Measurements from ENCODE around the gene TLR5. TPM values are rescaled to one million over a fixed set of nuclear protein-coding genes. Genes with fewer than 3 reads are reported as not detected.

The TLR5 gene
- total and polyA plus RNA-seq, 2 experiments from 2014 or later, result 1.5 to 1.9 TPM

DNA sequence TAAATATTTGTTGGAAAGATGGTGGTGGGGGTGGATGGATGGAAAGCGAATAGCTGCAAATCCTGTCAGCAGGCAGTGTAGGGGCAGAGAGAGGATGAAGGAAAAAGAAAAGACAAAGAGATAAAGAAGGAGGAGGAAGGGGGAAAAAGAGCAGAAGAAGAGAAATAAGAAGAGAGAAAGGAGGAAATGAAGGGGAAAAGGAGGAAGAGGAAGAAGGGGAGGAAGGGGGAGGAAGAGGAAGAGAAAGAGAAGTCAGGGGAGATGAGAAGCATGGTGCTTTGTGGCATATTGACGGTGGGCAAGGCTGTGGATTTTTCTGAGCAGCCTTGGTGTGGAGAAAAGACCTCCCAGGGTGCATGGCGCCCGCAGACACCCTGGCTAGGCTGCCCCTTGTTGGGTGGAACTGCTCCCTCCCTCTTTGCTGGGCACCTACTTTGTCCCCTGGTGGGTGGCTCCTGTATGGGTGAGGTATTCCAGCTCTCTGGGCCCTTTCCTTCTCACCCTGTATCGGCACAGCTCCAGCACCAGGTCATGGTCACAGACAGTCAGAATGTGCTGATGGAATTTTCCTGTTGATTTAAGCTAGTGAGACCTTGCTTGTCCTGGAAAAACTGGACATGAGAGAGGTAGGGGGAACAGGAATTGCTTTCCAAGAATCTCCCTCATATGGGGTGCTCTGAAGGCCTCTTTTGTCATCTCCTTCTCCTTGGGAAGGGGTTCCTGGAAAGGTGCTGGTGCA lies 45.7 kb upstream of the TLR5 start:
- Histone ChIP-seq H3K4me2 (no peak overlapping the region), H2AFZ (no peak overlapping the region), H3K4me3 (no peak overlapping the region), H3K79me2 (no peaks in the 10 kb centered on the region), H3K9me3 (ENCODE audit: low read depth) (no peaks in the 10 kb centered on the region), H3K27ac (no peak overlapping the region), H4K20me1 (ENCODE audit: insufficient read depth, poor library complexity, severe bottlenecking) (no peaks in the 10 kb centered on the region), H3K9me2 (replicated peaks; ENCODE audit: insufficient read depth) (no peaks in the 10 kb centered on the region), H3K36me3 (replicated peaks; ENCODE audit: insufficient read depth, low read depth) (no peaks in the 10 kb centered on the region), H3K4me1 (ENCODE audit: insufficient read depth) (no peaks in the 10 kb centered on the region), H3K27me3 (no peaks in the 10 kb centered on the region)
- no peak for DNase-seq (ENCODE audit: low spot score)
- TF ChIP-seq, protein P1, sequence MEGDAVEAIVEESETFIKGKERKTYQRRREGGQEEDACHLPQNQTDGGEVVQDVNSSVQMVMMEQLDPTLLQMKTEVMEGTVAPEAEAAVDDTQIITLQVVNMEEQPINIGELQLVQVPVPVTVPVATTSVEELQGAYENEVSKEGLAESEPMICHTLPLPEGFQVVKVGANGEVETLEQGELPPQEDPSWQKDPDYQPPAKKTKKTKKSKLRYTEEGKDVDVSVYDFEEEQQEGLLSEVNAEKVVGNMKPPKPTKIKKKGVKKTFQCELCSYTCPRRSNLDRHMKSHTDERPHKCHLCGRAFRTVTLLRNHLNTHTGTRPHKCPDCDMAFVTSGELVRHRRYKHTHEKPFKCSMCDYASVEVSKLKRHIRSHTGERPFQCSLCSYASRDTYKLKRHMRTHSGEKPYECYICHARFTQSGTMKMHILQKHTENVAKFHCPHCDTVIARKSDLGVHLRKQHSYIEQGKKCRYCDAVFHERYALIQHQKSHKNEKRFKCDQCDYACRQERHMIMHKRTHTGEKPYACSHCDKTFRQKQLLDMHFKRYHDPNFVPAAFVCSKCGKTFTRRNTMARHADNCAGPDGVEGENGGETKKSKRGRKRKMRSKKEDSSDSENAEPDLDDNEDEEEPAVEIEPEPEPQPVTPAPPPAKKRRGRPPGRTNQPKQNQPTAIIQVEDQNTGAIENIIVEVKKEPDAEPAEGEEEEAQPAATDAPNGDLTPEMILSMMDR (IDR thresholded peaks at IDR 0.05; ENCODE audit: poor library complexity), result no peak
- TF ChIP-seq EZH2 (IDR thresholded peaks at IDR 0.05; ENCODE audit: borderline replicate concordance) (no peak), EZH2phosphoT487 (IDR thresholded peaks at IDR 0.05; ENCODE audit: low read depth, severe bottlenecking, unreplicated experiment) (no peak)
- 88% methylated on average over 5 of the region's 5 CpGs for WGBS (ENCODE audit: low lambda C conversion rate, missing lambda C conversion rate)

DNA sequence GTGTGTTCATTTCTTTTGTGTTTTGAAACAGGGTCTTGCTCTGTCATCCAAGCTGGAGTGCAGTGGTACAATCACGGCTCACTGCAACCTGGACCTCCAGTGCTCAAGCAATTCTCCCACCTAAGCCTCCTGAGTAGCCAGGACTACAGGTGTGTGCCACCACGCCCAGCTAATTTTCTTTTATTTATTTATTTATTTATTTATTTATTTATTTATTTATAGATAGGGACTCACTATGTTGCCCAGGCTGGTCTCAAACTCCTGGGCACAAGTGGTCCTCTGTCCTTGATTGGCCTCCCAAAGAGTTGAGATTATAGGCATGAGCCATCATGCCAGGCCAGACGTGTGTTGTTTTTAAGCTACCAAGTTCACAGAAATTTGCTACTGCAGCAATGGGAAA lies 43.8 kb upstream of the TLR5 start:
- Histone ChIP-seq H3K27me3 (no peaks in the 10 kb centered on the region), H3K4me2 (no peak overlapping the region), H3K4me3 (no peak overlapping the region), H3K27ac (no peak overlapping the region), H3K36me3 (replicated peaks; ENCODE audit: insufficient read depth, low read depth) (no peaks in the 10 kb centered on the region), H3K79me2 (no peaks in the 10 kb centered on the region), H3K9me3 (ENCODE audit: low read depth) (no peaks in the 10 kb centered on the region), H3K9me2 (replicated peaks; ENCODE audit: insufficient read depth) (no peaks in the 10 kb centered on the region), H3K4me1 (ENCODE audit: insufficient read depth) (no peaks in the 10 kb centered on the region), H2AFZ (no peak overlapping the region), H4K20me1 (ENCODE audit: insufficient read depth, poor library complexity, severe bottlenecking) (no peaks in the 10 kb centered on the region)
- no peak for DNase-seq (ENCODE audit: low spot score)
- 94% methylated on average over 3 of the region's 3 CpGs for whole genome bisulfite sequencing (ENCODE audit: low lambda C conversion rate, missing lambda C conversion rate)
- TF ChIP-seq EZH2phosphoT487 (IDR thresholded peaks at IDR 0.05; ENCODE audit: low read depth, severe bottlenecking, unreplicated experiment) (no peak), EZH2 (IDR thresholded peaks at IDR 0.05; ENCODE audit: borderline replicate concordance) (no peak)
- TF ChIP-seq, protein P1 (IDR thresholded peaks at IDR 0.05; ENCODE audit: poor library complexity), result no peak

DNA sequence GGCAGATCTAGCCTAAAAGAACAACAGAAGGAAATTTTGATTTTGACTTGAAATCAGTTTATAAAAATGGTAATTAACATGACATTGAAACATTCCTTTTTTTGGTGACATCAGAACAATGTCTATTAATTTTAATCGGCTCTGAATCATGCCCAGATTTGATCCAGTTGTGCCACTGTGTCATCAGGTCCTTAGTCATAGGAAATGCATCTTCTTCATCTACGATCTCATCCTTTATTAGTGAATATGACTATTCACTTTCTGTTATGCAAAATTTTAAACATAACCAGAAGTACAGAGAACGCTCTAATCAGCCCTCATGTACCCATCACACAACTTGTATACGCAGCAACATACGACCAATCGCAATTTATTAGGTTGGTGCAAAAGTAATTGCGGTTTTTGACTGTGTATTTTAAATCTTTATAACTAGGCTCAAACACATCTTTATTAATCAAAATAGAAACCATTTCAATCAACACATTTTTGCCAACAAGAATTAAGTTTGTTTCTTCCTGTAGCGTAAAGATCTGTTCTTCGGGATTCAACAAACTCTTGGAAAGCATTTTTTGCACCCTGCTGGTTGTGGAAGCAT lies 40.3 kb upstream of the TLR5 start:
- H3K79me2 ChIP-seq, result no peaks in the 10 kb centered on the region
- H3K9me3 ChIP-seq (ENCODE audit: low read depth), result no peaks in the 10 kb centered on the region
- H3K4me2 ChIP-seq, result no peak overlapping the region
- H4K20me1 ChIP-seq (ENCODE audit: insufficient read depth, poor library complexity, severe bottlenecking), result no peaks in the 10 kb centered on the region
- no peaks in the 10 kb centered on the region for H3K36me3 ChIP-seq (replicated peaks; ENCODE audit: insufficient read depth, low read depth)
- WGBS (ENCODE audit: low lambda C conversion rate, missing lambda C conversion rate), result 94% methylated on average over 9 of the region's 9 CpGs
- TF ChIP-seq EZH2phosphoT487 (IDR thresholded peaks at IDR 0.05; ENCODE audit: low read depth, severe bottlenecking, unreplicated experiment), result no peak
- no peak for TF ChIP-seq EZH2 (IDR thresholded peaks at IDR 0.05; ENCODE audit: borderline replicate concordance)
- TF ChIP-seq, protein P1 (IDR thresholded peaks at IDR 0.05; ENCODE audit: poor library complexity), result no peak
- H3K27ac ChIP-seq, result no peak overlapping the region
- no peak overlapping the region for H3K4me3 ChIP-seq
- H3K4me1 ChIP-seq (ENCODE audit: insufficient read depth), result peaks cover under 1% of the 10 kb centered on the region
- no peaks in the 10 kb centered on the region for H3K9me2 ChIP-seq (replicated peaks; ENCODE audit: insufficient read depth)
- DNase-seq (ENCODE audit: low spot score), result no peak
- no peaks in the 10 kb centered on the region for H3K27me3 ChIP-seq
- no peak overlapping the region for H2AFZ ChIP-seq
